ENCODE results near the gene LRRC8D. TPM values are rescaled to one million over a fixed set of nuclear protein-coding genes. Genes with fewer than 3 reads are reported as not detected.

LRRC8D gene
- polyA plus RNA-seq, 2 of the 4 experiments (the other 2 are of a cell fraction) = 41.8 to 76.7 TPM

DNA sequence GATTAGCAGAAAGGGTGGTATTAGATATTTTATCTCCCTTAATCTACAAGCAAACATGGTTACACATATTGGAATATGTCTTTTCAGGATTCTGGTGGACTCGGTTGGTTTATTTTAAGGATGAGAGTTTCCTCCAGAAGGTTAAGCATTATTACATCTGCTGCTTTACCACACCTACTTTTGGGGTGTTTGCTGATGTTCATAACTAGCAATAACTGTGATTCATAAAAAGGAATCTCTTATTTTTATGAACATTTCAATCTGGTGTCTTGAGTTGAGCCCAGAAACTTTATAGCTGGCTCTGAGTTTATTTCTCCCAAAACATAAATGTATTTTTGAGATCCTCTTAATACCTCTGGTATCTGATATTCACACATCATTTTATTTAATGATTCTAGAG lies 82.7 kb downstream of the LRRC8D start (continued):
- TF ChIP-seq HOXB5 (CRISPR knock-in tag; IDR thresholded peaks at IDR 0.05) (no peak), NFE2L2 (conservative IDR thresholded peaks at IDR 0.05; ENCODE audit: low read length) (no peak)
- TF ChIP-seq, protein P1, sequence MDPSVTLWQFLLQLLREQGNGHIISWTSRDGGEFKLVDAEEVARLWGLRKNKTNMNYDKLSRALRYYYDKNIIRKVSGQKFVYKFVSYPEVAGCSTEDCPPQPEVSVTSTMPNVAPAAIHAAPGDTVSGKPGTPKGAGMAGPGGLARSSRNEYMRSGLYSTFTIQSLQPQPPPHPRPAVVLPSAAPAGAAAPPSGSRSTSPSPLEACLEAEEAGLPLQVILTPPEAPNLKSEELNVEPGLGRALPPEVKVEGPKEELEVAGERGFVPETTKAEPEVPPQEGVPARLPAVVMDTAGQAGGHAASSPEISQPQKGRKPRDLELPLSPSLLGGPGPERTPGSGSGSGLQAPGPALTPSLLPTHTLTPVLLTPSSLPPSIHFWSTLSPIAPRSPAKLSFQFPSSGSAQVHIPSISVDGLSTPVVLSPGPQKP (IDR thresholded peaks at IDR 0.05; ENCODE audit: low read depth, low read length) = no peak

DNA sequence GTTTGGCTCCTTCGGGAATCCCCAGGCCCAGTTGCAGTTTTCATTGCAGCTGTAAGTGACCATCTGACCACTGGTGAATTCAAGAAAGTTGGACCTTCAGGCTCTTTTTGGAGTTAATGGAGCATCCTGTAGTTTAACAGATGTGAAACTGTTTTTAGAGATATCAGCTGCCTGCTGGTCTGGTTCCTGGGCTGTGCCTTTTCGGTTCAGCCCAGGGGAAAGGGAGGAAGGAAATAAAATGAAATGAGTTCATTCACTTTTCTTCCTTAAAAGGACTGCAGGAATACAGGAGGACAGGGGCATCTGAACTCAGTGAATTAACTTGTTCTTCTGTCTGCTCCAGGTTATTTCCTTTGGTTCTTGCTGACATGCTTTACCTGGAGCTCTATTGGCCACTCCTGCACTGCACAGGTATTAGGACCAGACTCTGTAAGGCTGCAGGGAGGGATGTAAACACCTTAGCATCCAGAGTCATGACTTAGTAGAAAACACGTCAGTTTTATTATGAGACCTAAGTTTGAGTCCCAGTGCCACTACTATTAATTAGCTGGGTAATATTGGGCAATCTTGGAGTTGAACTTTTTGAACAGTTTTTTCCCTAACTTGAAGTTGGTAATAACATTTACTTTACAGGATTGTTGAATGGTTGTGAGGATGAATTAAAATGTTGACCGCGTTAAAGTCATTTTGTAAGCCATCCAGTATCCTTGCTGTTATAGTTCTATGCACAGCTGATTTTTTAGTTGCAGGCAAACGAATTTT lies 83.6 kb downstream of the LRRC8D start:
- FAIRE-seq = no peak
- CTCF ChIA-PET = interaction anchor here (1.4 kb wide), 1 partner anchor 100 kb away, joined by 6 read pairs; no protein-coding TSS in a partner anchor

DNA sequence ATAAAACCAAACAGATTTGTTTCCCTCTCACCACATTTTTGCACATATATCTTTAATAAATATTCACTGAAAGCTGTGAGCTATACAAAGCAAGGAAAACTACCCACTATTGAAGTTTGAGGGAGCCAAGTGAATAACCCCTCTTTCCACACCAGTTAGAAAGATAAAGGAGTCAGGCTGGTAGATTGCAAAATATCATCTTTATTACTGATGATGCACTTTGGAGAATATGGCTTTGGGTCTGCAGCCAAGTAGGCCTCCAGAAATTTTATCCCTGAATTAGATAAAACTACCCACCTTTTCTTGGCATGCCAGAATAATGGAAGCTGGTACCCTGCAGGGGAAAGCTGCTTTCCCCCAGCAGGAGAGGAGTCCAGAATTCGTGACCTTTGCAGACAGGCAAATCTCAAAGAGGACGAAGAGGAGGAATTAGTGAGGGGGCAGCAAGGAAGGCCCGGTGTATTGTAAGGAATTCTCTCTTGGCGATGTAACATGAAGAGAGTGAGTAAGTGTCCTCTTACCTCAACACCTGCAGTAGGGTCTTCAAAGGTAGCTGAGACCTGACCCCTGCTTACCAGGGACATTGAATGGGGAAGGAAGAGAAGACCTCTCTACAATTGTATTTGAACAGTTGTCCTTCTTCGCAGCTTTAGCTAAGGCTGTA lies 84.7 kb downstream of the LRRC8D start:
- ATAC-seq (no peak), DNase-seq (ENCODE audit: low read depth in 1 of 2, low spot score in 1 of 2) (no peak), FAIRE-seq (no peak)
- peak; percentile 42 to 43; a peak in 3 of 4 replicates for TF ChIP-seq CEBPB (IDR thresholded peaks at IDR 0.05)
- peak; percentile 68; the same call in 1 of the 2 replicates for TF ChIP-seq HOXB13 (CRISPR knock-in tag; IDR thresholded peaks at IDR 0.05; ENCODE audit: low read depth)
- no peak for TF ChIP-seq RFX5 (IDR thresholded peaks at IDR 0.05)
- TF ChIP-seq, protein P2, sequence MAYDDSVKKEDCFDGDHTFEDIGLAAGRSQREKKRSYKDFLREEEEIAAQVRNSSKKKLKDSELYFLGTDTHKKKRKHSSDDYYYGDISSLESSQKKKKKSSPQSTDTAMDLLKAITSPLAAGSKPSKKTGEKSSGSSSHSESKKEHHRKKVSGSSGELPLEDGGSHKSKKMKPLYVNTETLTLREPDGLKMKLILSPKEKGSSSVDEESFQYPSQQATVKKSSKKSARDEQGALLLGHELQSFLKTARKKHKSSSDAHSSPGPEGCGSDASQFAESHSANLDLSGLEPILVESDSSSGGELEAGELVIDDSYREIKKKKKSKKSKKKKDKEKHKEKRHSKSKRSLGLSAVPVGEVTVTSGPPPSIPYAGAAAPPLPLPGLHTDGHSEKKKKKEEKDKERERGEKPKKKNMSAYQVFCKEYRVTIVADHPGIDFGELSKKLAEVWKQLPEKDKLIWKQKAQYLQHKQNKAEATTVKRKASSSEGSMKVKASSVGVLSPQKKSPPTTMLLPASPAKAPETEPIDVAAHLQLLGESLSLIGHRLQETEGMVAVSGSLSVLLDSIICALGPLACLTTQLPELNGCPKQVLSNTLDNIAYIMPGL (CRISPR knock-in tag; IDR thresholded peaks at IDR 0.05; ENCODE audit: borderline replicate concordance) = no peak
- TF ChIP-seq RAD21 (conservative IDR thresholded peaks at IDR 0.05 in 1 of 2, IDR thresholded peaks at IDR 0.05 in 1 of 2) = no peak
- TF ChIP-seq KDM5A (IDR thresholded peaks at IDR 0.05) = no peak
- TF ChIP-seq PHF8 (IDR thresholded peaks at IDR 0.05; ENCODE audit: borderline replicate concordance, low read depth) = no peak
- Histone ChIP-seq H3K4me1 (peaks cover 94% of the 10 kb centered on the region), H3K9me3 (no peaks in the 10 kb centered on the region), H3K4me3 (no peak overlapping the region), H3K27ac (peak overlapping the region; percentile 95 to 97), H3K4me2 (peak overlapping the region; percentile 74)
- CTCF ChIA-PET = interaction anchor here (0.8 to 1.6 kb wide), 2 partner anchors 13 to 81 kb away, joined by 3 to 5 read pairs; no protein-coding TSS in a partner anchor
- WGBS (ENCODE audit: missing lambda C conversion rate) = 76% methylated on average over 5 of the region's 5 CpGs
- POLR2A ChIA-PET = interaction anchor here (1.0 kb wide), 1 partner anchor 62 kb away, joined by 3 read pairs; no protein-coding TSS in a partner anchor

More for the DNA sequence above, 83.6 kb downstream of the LRRC8D start:
- DNase-seq (ENCODE audit: low read depth in 1 of 2, low spot score in 1 of 2) (no peak), ATAC-seq (no peak)
- H3K4me2 ChIP-seq = peak overlapping the region; percentile 74
- peaks cover 93% of the 10 kb centered on the region for H3K4me1 ChIP-seq
- 67% methylated on average over 6 of the region's 6 CpGs for WGBS (ENCODE audit: missing lambda C conversion rate)
- no peak overlapping the region for H3K4me3 ChIP-seq
- H3K9me3 ChIP-seq = no peaks in the 10 kb centered on the region
- H3K27ac ChIP-seq = peak overlapping the region; percentile 95 to 97
- POLR2A ChIA-PET = interaction anchor here (1.0 kb wide), 1 partner anchor 61 kb away, joined by 3 read pairs; no protein-coding TSS in a partner anchor
- TF ChIP-seq ZC3H11A (IDR thresholded peaks at IDR 0.05) (no peak), FOSB (CRISPR knock-in tag; IDR thresholded peaks at IDR 0.05) (no peak), FOSL2 (IDR thresholded peaks at IDR 0.05) (no peak), FOSL2 (CRISPR knock-in tag; IDR thresholded peaks at IDR 0.05) (no peak), SMC3 (IDR thresholded peaks at IDR 0.05) (no peak), KDM5A (IDR thresholded peaks at IDR 0.05) (no peak)
- TF ChIP-seq, protein P1 (IDR thresholded peaks at IDR 0.05; ENCODE audit: low read depth, low read length) = no peak
